NCI-H187 (cell line): Measurements from ENCODE around the gene KIAA1586.
"Not testable (repeated sequence)": the region's sequence is repeated elsewhere in the genome, so short reads cannot be mapped to it uniquely, and the experiment has no call there.

ENCODE experiments used
- DNase-seq, 2 experiments: peaks; one replicate each; lab custom pipeline; 2025; lab: John Stamatoyannopoulos, UW

The KIAA1586 gene, protein sequence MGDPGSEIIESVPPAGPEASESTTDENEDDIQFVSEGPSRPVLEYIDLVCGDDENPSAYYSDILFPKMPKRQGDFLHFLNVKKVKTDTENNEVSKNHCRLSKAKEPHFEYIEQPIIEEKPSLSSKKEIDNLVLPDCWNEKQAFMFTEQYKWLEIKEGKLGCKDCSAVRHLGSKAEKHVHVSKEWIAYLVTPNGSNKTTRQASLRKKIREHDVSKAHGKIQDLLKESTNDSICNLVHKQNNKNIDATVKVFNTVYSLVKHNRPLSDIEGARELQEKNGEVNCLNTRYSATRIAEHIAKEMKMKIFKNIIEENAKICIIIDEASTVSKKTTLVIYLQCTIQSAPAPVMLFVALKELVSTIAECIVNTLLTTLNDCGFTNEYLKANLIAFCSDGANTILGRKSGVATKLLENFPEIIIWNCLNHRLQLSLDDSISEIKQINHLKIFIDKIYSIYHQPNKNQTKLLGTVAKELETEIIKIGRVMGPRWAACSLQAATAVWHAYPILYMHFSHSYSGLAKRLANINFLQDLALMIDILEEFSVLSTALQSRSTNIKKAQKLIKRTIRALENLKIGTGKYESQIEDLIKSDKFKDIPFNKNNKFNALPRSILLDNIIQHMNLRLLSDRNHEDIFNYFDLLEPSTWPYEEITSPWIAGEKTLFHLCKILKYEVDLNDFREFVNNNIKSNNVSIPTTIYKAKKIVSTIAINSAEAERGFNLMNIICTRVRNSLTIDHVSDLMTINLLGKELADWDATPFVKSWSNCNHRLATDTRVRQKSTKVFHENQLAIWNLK

DNA sequence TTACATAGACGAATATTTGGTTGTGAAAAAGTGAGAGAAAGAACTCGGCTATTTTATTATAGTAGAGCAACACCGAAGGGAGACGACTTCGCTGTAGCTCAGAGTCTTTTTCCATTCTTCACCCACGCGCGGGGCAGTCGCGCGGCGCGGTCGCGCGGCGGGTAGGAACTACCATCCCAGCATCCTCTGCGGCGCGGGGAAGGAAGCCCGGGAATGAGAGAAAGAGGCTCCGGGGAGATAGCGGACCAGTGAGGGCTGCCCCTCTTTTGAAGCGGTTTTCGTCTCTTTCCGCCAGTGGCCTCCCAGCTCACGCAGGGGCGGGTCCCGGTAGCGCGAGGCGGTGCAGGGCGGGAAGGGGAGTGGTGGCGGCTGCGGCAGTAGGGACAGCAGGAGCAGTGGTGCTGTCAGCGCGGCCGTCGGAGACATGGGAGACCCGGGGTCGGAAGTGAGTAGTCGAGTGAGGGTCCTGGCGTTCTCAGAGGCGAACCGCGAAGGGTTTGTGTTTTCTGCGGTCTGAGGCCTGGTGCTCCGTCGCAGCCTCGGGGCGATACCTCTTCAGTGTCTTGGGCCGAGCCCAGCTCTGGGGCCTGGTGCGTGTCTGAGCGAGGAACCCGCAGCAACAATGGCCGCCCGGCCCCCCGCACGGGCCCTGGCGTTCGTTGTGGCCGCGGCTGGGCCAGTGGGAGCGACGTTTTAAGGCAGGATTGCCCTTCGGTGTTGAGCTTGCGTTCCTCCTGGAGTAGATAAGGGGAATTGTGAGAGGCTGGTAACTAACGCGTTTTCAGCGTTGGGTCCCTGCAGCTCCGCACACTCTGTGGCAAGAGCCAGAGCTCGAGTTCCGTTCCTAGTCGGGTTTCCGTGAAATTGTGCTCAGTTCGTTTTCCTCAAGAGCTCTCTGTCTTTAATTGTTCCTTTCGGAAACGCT is at the start of gene KIAA1586:
KIAA1586 (plus strand) TSS at position 362 of the 925 bp plus-strand sequence; CDS start at position 425, 63 bp downstream.
- peak; percentile 58 to 81 for DNase-seq

DNA sequence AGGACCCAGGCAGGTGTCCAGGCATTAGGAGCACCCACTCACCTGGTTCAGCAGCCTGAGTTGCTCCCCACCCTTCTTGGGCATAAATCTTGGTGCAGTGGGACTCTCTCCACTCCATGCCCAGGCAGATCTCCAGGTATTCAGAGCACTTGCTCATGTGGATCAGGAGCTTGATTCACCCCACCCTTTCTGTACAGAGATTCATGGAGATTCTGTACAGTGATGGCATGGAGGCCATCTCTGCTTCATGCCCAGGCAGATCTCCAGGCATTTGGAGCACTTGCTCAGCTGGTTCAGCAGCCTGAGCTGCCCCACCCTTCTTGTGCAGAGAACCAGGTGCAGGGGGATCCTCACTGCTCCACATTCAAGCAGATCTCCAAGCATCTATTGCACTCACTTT is 47.4 kb upstream of the KIAA1586 start:
- no peak for DNase-seq

DNA sequence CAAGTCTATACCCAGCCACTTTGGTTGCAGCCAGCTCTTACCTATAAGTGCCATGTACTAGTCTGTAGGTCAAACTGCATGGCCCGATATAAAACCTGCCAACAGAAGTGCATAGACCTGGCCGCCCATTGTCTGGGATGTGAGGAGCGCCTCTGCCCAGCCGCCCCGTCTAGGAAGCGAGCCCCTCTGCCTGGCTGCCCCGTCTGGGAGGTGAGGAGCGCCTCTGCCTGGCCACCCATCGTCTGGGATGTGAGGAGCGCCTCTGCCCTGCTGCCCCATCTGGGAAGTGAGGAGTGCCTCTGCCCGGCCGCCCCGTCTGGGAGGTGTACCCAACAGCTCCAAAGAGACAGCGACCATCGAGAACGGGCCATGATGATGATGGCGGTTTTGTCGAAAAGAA is 46.7 kb upstream of the KIAA1586 start:
- not testable (repeated sequence) for DNase-seq

DNA sequence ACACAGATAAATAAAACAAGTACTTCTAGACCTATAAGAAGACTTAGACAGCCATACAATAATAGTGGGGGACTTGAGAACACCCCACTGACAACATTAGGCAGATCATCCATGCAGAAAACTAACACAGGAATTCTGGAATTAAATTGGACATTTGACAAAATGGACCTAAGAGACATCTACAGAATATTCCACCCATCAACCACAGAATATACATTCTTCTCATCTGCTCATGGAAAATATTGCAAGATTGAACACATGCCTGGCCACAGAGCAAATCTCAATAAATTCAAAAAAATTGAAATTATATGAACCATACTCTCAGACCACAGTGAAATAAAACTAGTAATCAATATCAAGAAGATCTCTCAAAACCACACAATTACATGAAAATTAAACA is 44.3 kb upstream of the KIAA1586 start:
- DNase-seq: no peak

DNA sequence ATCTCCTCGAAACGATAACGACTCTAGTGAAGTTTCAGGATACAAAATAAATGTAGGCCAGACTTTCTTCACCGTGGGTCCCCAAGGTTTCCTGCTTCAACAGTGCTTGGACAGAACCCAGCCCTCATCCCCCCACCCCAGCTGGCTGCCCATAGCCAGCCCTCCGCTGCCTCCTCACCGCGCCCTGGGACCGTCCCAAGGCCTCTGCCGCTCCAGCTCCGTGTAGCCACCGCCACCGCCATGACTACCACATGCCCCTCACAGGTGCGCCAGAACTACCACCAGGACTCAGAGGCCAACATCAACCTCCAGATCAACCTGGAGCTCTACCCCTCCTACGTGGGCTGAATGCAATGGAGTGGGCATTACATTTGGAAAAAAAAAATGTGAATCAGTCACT is 42.2 kb upstream of the KIAA1586 start:
- no peak for DNase-seq

DNA sequence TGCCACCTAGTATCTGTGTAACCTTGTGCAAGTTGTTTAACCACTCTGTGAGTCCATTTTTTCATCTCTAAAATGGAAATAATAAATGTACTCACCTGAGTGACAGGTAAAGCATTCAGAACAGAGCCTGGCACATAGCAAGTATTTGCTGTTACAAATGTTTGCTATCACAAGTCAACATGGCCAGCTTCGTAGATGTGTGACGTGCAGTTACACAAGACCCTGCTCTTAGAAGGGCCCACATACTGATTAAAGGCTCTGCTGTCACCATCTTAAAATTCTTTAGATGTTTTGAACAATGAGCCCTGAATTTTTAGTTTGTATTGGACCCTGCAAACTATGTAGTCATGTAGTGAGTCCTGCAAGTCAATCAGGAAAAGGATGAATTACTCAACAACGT is 40.4 kb upstream of the KIAA1586 start:
- no peak for DNase-seq

DNA sequence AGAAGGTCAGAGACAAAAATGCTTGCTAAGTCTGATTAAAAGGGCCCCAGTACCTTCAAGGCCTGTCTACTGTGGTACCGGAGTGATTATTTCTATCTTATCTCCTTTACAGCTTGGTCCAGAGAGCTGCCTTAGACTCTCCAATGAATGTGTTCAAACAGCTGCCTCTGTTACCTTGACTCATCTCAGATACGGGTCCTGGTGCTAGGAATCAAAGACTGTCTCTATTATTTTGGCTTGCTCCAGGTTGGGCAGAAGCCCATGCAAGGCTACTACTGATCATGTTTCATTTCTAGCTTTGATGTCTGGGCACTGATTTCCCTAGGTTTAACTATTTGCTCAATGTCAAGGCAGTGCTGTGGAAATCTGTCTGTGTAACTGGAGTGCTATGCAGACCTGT is 38.4 kb upstream of the KIAA1586 start:
- not testable (repeated sequence) for DNase-seq

DNA sequence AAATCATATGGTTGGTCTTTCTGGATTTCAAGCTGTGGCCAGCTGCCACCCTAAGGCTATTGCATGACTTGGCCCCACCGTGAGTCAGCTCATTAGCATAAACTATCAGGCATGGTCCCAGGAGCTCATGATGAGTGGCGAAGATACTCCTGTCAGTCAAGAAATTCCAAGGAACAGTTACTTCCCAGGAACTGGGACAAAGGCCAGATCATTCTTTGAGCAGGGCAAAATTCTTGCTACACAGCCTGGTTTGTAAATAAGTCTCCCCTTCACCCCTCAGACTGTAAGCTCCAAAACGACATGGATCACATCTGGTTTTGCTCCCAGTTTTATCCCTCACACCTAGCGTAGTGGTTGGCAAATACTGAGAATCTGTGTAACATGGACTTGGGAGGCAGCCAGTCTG is 33.0 kb upstream of the KIAA1586 start:
- no peak for DNase-seq

DNA sequence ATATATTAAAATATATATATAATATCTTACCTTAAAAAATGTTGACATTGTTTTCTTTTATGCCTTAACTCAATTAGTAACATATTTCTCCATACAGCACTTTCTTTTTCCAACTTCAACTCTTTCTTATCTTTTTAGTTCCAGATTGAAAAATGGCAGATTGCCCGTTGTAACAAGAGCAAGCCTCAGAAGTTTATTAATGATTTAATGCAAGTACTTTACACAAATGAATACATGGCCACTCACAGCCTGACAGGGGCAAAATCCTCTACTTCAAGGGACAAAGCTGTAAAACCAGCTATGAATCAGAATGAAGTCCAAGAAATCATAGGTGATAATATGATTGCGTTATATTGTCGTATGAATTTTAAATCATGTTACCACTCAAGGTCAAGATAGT is 29.4 kb upstream of the KIAA1586 start:
- DNase-seq: no peak

DNA sequence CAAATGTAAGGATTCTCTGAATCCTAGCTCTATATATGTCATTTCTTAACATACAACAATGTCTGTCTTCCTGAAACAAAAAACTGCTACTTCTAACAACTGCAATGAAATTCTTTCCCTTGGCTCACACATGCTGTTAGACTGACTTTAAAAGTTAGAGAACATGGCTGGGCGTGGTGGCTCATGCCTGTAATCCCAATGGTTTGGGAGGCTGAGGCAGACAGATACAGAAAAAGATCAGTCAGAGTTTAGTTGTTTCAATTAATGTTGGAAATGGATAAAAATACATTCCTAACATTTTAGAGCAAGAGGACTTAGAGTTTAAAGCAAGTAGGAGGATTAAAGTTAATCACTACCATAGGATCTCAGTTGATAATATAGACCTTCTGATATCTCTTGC is 28.7 kb upstream of the KIAA1586 start:
- DNase-seq: no peak

DNA sequence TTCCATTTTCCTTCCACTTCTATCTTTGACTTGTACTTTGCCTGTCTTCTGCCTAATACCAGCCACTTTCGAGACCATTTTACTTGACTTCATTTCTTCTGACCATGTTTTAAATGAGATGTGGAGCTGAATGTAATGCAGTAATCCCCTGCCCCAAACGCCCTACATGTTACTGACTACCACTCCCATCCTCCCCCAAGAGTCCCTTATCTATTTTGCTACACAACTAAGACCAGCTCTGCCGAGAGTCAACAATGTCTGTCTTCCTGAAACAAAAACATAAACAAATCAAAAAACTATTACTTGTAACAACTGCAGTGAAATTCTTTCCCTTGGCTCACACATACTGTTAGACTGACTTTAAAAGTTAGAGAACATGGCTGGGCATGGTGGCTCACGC is 27.1 kb upstream of the KIAA1586 start:
- DNase-seq: no peak

DNA sequence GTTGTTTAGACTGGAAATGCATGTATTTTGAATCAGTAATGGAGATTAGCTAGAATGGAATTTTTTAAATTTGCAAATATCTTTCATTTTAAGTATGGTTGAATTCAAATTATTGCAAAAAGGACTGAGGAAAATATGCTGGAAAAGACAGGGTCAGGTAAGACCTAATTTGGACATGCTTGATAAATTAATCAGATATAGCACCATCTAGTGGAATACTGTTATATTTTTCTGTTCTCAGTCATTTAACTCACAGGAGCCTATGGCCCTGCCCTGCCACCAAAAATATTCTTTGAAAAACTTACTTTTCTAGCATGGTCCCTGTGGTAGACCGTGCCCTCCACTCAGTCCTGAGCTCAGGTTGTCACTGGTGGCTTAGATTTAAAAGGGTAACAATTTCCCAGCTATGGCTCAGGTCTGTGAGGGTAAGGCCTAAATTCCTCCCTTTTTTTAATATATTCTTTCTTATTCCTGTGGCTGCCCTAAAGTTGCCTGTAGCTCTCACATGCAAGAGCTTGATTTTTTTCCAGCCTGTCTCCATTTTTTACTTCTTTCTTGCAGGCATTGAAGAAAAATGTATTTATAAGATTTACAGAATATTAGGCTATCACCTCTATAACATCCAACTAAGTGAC is 25.3 kb upstream of the KIAA1586 start:
- no peak for DNase-seq

DNA sequence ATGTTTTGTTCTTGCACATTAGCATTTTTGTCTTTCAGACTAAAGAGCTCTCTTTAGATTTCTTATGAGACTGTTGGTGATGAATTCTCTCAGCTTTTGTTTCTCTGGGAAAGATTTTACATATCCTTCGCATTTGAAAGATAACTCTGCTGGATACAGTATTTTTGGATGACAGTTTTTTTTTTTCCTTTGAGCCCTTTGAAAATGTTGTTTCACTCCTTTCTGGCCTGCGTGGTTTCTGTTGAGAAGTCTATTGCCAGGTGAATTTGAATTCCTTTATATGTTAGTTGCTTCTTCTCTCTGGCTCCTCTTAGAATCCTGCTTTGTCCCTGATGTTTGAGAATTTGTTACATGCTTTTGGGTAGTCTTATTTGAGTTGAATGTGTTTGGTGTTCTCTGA is 22.2 kb upstream of the KIAA1586 start:
- no peak for DNase-seq

DNA sequence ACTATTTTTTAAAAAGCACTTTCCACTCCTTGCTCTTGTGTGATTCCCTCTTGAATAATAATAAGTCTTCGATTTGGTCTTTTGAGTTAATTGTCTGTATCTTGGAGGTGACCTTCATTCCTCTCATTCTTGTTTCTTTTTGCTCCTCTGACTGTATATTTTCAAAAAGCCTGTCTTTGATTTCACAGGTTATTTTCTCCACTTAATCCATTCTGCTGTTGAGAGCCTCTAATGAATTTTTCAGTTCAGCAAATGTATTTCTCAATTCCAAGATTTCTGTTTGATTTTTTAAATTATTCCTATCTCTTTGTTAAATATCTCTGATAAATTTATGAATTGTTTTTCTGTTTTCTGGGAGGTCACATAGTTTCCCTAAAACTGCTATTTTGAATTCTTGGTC is 21.7 kb upstream of the KIAA1586 start:
- no peak for DNase-seq

DNA sequence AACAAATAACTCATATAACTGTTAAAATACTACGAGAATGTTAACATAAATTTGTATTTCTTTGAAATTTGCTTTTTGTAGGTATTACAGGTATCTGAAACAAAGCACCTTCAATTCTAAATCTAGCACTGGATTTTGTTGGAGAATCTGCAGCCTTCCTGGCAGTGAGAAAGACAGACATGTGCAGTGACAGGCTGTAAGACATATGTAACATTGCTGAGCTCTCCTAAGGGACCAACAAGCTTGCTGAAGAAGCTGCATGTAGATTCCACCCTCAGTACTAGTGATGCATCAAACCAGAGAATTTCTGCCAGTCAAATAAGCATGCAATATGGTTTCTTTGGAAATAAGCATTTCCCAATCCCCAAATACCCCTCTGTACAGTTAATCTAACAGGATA is 20.5 kb upstream of the KIAA1586 start:
- DNase-seq: no peak

DNA sequence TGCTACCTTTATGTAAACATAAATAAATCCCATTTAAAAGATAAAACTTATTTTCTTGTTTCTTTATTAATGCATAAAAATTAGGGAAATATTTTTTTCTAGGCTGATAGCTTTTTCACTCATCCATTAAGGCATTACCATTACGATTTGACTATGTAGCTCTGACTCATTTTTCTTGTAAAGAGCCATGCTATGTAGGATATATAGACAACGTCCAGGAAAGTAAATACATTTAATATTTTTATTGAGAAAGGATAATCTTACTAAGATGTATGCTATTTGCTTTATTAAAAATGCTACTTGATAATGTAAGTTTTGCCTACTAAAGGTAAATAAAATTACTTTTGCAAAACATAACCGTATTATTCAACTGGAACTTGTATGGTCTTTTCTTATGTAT is 19.2 kb upstream of the KIAA1586 start:
- no peak for DNase-seq

DNA sequence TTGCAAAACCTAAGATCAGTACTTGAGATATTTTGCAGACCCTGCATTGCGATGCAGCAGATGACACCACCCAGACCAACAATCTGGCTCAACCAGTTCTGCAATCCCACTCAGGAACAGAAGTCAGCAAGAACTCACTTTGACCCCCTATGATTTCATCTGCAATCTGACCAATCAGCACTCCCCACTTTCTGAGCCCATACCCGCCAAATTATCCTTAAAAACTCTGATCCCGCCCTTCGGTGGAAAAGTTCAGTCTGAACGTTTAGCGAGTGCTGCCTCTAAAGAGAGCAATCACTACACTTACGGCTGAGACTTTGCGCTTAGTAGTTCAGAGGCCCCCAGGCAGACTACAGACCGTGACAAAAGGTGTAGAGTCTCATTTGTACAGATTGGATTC is 17.3 kb upstream of the KIAA1586 start:
- DNase-seq: no peak

DNA sequence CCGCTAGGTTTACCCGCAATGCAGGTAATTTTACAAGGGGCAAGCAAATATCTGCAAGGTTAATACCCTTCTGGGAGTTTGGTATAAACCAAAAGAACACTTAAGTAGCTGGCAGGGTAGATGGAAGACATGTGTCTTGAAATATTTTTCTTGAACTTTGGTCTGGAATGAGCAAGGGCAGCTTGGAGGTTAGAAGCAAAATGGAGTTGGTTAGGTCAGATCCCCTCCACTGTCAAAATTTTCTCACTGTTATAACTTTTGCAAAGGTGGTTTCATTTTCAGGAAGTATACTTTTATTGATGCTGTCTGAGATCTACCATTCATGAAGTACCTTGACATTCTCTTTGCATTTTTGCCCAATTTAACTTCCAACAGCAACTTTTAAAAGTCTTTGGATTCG is 13.3 kb upstream of the KIAA1586 start:
- DNase-seq: no peak

DNA sequence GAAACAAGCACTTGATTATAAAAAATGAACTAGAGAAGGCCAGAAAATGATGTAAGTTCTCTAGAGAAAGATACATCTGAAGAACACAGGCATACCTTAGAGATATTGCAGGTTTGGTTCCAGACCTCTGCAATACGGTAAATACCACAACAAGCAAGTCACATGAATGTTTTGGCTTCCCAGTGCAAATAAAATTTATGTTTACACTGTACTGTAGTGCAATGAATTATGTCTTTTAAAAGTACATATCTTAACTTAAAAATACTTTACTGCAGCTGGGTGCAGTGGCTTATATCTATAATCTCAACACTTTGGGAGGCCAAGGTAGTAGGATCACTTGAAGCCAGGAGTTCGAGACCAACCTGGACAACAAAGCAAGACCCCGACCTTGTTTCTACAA is 10.9 kb upstream of the KIAA1586 start:
- no peak for DNase-seq

DNA sequence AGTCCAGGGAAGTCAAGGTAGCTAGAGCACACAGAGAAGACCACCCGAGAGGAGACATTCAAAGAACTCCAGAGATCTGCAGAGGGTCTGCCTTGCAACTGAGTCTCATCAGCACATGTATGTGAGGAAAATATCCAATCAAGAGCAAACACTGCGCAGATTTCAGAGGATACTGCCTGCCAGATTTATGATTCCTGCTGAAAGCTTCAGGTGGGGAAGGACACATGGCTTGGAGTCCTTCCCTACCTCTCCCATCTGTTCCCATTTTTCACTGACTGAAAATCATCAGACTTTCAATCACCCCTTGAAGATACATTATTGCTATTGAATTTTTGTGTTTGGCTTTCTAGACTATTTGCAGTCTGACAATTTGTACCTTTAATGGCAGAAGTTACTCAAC is 7.6 kb upstream of the KIAA1586 start:
- DNase-seq: no peak

DNA sequence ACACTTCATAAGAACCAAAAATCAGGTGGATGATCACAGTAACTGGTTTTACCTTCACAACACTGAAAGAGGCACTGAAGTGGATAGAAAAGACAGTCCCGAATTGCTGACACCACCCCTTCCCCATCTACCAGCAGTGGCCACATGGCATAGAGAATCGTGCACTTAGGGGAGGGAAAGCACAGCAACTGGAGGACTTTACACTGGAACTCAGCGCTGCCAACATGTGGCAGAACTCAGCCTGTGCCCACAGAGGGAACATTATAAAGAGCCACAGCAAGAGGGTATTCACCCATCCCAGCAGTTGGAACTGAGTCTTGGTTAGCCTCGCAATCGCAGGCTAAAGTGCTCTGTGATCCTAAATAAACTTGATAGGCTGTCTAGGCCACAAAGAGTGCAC is 6.5 kb upstream of the KIAA1586 start:
- DNase-seq: no peak

DNA sequence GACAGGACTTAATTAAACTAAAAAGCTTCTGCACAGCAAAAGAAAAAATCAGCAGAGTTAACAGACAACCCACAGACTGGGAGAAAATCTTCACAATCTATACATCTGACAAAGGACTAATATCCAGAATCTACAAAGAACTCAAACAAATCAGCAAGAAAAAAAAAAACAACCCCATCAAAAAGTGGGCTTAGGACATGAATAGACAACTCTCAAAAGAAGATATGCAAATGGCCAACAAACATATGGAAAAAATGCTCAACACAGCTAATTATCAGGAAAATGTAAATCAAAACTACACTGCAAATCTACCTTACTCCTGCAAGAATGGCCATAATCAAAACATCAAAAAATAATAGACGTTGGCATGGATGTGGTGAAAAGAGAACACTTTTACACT is 2.4 kb upstream of the KIAA1586 start:
- not testable (repeated sequence) for DNase-seq
